ENCODE results near the gene COA5. TPM values are rescaled to one million over a fixed set of nuclear protein-coding genes. Genes with fewer than 3 reads are reported as not detected.

The COA5 gene, protein sequence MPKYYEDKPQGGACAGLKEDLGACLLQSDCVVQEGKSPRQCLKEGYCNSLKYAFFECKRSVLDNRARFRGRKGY
- 12.0 and 13.1 TPM in 2 replicates for total RNA-seq

DNA sequence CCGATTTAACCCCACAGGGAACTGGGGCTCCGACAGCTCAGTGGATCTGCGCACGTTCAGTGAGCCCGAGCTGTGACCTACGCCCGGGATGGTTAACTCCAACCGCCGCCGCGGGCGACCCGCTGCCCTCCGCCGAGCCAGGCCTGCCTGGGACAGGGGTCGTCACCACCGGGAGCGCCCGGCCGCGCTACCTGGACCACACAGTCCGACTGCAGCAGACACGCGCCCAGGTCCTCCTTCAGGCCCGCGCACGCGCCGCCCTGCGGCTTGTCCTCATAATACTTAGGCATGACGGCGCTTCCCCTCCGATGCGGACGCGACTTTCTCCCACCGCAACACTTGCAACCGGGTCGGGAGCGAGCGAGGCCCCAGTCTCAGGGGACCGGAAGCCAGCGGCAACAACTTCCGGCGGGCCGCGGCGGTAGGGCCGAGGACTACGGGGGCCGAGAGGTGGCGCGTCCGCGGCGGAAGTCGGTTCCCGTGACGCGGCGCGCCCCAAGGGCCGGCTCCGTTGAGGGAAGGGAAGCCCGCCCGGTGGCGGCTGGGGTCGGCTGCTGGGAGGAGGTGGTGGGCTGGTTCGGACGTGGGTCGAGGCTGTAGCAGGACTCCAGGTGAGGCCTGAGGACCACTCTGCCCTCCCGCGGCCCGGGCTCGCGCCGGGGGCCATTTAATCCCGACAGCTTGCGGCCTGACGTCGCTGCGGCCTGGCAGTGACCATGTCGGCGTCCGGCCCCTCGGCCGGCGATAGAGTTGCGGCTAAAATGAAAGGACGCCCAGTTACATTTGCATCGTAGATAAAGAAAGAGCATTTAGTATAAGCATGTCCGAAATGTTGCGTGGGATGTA is at the start of gene COA5, which contains the start of gene UNC50:
TSS of gene COA5 (minus strand) at position 397 of the 846 bp plus-strand sequence. CDS start at position 290, 107 bp downstream.
TSS of gene UNC50 (plus strand) at position 474 of the 846 bp plus-strand sequence. CDS start 1,171 bp downstream, outside the sequence.

Other genes starting within 250 kb of the COA5 start
- gene INPP4A, start 163.7 kb downstream of the COA5 start, total RNA-seq, result 30.1 and 30.7 TPM in 2 replicates
- gene UNC50, start 77 bp upstream of the COA5 start, total RNA-seq, result 21.6 and 25.8 TPM in 2 replicates
- 65.3 and 100 TPM in 2 replicates for gene MGAT4A, start 122.6 kb upstream of the COA5 start, total RNA-seq

All from vein endothelial cell (primary cell).